MCF 10A (cell line): ENCODE data around the gene CD2AP. TPM values are rescaled to one million over a fixed set of nuclear protein-coding genes. Genes with fewer than 3 reads are reported as not detected.
"Not testable (repeated sequence)": the region's sequence is repeated elsewhere in the genome, so short reads cannot be mapped to it uniquely, and the experiment has no call there.

Experiments used
- BruUV-seq: library from RNA; stranded (reverse); fragments of 400-500 nt; replicated peaks from 2 replicates; lab custom pipeline; 2021; lab: Mats Ljungman, UMichigan
- CTCF ChIA-PET: fragments of 300-600 bp; sonication (Branson Sonifier 250); formaldehyde crosslinking; extraction: SDS; loops from one replicate; lab custom pipeline; 2021; ENCODE audit warnings: antibody characterized with exemption, inconsistent platforms; lab: Yijun Ruan, JAX
- POLR2A ChIA-PET: fragments of 300-600, 350-650 bp; sonication (Branson Sonifier 250); formaldehyde crosslinking; extraction: SDS; loops from one replicate; lab custom pipeline; 2020; ENCODE audit warnings: antibody characterized with exemption, inconsistent platforms; lab: Yijun Ruan, JAX
- DNase-seq: peaks from one replicate; pipeline ENCODE4 v3.0.0-alpha.2; 2018; ENCODE audit not compliant: unreplicated experiment
- H3K27ac Mint-ChIP-seq: one replicate; pipeline ENCODE4 v1.8.0; 2022; ENCODE audit warnings: mild to moderate bottlenecking, low read depth, mixed read lengths; ENCODE audit not compliant: unreplicated experiment
- H3K27me3 Mint-ChIP-seq: one replicate; pipeline ENCODE4 v1.8.0; 2022; ENCODE audit warnings: mixed read lengths; ENCODE audit not compliant: insufficient read depth, unreplicated experiment
- H3K36me3 Mint-ChIP-seq: one replicate; pipeline ENCODE4 v1.8.0; 2022; ENCODE audit warnings: mild to moderate bottlenecking, moderate library complexity, mixed read lengths; ENCODE audit not compliant: insufficient read depth, unreplicated experiment
- H3K4me1 Mint-ChIP-seq: one replicate; pipeline ENCODE4 v1.8.0; 2022; ENCODE audit warnings: mixed read lengths; ENCODE audit not compliant: insufficient read depth, unreplicated experiment
- H3K4me3 Mint-ChIP-seq: one replicate; pipeline ENCODE4 v1.8.0; 2022; ENCODE audit warnings: mild to moderate bottlenecking, moderate library complexity, mixed read lengths; ENCODE audit not compliant: unreplicated experiment
- H3K9me3 Mint-ChIP-seq: one replicate; pipeline ENCODE4 v1.8.0; 2022; ENCODE audit warnings: mixed read lengths; ENCODE audit not compliant: unreplicated experiment
- CTCF ChIP-seq: fragments of 200-600 bp; IDR thresholded peaks from one replicate; pipeline ENCODE4 v1.8.0; 2022; ENCODE audit warnings: antibody characterized with exemption, mild to moderate bottlenecking; ENCODE audit not compliant: unreplicated experiment
- intact Hi-C: fragments of 100-400 bp; cut with micrococcal nuclease; formaldehyde crosslinking; loops from 2 replicates; pipeline ENCODE4 v1.14.1; 2022
- total RNA-seq: library from RNA; stranded (reverse); gene quantifications from 2 replicates; pipeline ENCODE4 v1.2.3, GENCODE V29; 2022

The CD2AP gene
- total RNA-seq, 1 experiment from 2014 or later = 40.3 TPM

- Mint-ChIP-seq H3K4me3 (no peak overlapping the region), H3K9me3 (no peaks in the 10 kb centered on the region), H3K36me3 (peaks cover 9% of the 10 kb centered on the region), H3K4me1 (peaks cover 5% of the 10 kb centered on the region), H3K27ac (no peak overlapping the region), H3K27me3 (no peaks in the 10 kb centered on the region)
- intact Hi-C loops = no loop called here
- no peak for TF ChIP-seq CTCF
- POLR2A ChIA-PET = no interaction called here
- no TSS peak for BruUV-seq
- CTCF ChIA-PET = no interaction called here
- DNase-seq = no peak
These were observed 85.6 kb downstream of the CD2AP start for GRCh38 chr6:47563162-47563561.

GRCh38 chr6:47566602-47567001, 89.0 kb downstream of the CD2AP start:
- H3K4me3 Mint-ChIP-seq, H3K27me3 Mint-ChIP-seq, intact Hi-C loops, CTCF ChIA-PET, POLR2A ChIA-PET, H3K27ac Mint-ChIP-seq, H3K4me1 Mint-ChIP-seq, H3K9me3 Mint-ChIP-seq, H3K36me3 Mint-ChIP-seq, BruUV-seq, DNase-seq: not testable (repeated sequence)

- CTCF ChIA-PET = interaction anchor here (0.7 kb wide), 1 partner anchor 21 kb away, joined by 4 read pairs; no protein-coding TSS in a partner anchor
- no peak for TF ChIP-seq CTCF
- DNase-seq = no peak
- Mint-ChIP-seq H3K36me3 (no peaks in the 10 kb centered on the region), H3K4me1 (no peaks in the 10 kb centered on the region), H3K9me3 (no peaks in the 10 kb centered on the region), H3K27ac (no peak overlapping the region), H3K27me3 (no peaks in the 10 kb centered on the region), H3K4me3 (no peak overlapping the region)
- BruUV-seq = no TSS peak
- POLR2A ChIA-PET = no interaction called here
- intact Hi-C loops = no loop called here
These were observed 90.0 kb downstream of the CD2AP start for GRCh38 chr6:47567586-47567985.

- CTCF ChIA-PET = no interaction called here
- H3K4me1 Mint-ChIP-seq = no peaks in the 10 kb centered on the region
- peak overlapping the region; percentile 18 for H3K27ac Mint-ChIP-seq
- BruUV-seq = no TSS peak
- no peak overlapping the region for H3K4me3 Mint-ChIP-seq
- H3K27me3 Mint-ChIP-seq = no peaks in the 10 kb centered on the region
- no peak for TF ChIP-seq CTCF
- DNase-seq = no peak
- POLR2A ChIA-PET = no interaction called here
- H3K36me3 Mint-ChIP-seq = peaks cover 5% of the 10 kb centered on the region
- intact Hi-C loops = no loop called here
- H3K9me3 Mint-ChIP-seq = no peaks in the 10 kb centered on the region
These were observed 93.9 kb downstream of the CD2AP start for GRCh38 chr6:47571488-47571887.

GRCh38 chr6:47573109-47573508, 95.5 kb downstream of the CD2AP start:
- Mint-ChIP-seq H3K27ac (no peak overlapping the region), H3K27me3 (no peaks in the 10 kb centered on the region), H3K4me3 (no peak overlapping the region), H3K36me3 (peaks cover 5% of the 10 kb centered on the region), H3K9me3 (no peaks in the 10 kb centered on the region), H3K4me1 (no peaks in the 10 kb centered on the region)
- no peak for DNase-seq
- ChIA-PET POLR2A (interaction anchor here (1.0 kb wide), 1 partner anchor 175 kb away, joined by 3 read pairs; no protein-coding TSS in a partner anchor), CTCF (no interaction called here)
- intact Hi-C loops = no loop called here
- BruUV-seq = no TSS peak
- TF ChIP-seq CTCF = no peak
